ENCODE measurements around the gene VPS8. TPM values are rescaled to one million over a fixed set of nuclear protein-coding genes. Genes with fewer than 3 reads are reported as not detected.
A peak's percentile ranks its signal among the peaks of the same experiment; 100 is the strongest.

The VPS8 gene
- total RNA-seq, 1 donor from 2014 or later = 59.4 TPM

DNA sequence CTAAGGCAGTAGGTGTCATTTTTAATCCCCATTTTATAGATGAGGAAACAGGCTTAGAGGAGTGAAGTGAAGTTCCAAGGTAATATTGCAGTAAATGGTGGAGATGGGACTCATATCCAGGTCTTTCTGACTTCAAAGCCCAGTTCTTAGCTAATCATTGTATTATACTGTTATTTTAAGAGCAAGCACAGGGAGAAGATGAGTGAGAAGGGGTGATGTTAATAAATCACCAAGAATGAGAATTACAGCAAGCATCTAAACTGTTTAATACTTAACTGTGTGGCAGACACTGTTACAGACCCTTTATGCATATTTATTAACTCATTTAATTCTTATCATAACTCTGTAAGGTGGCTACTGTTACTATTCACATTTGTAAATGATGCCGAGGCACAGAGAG, 61.2 kb downstream of the VPS8 start:
- H3K9me3 Mint-ChIP-seq = no peaks in the 10 kb centered on the region
- H3K4me3 Mint-ChIP-seq = no peak overlapping the region
- TF ChIP-seq, protein P1, sequence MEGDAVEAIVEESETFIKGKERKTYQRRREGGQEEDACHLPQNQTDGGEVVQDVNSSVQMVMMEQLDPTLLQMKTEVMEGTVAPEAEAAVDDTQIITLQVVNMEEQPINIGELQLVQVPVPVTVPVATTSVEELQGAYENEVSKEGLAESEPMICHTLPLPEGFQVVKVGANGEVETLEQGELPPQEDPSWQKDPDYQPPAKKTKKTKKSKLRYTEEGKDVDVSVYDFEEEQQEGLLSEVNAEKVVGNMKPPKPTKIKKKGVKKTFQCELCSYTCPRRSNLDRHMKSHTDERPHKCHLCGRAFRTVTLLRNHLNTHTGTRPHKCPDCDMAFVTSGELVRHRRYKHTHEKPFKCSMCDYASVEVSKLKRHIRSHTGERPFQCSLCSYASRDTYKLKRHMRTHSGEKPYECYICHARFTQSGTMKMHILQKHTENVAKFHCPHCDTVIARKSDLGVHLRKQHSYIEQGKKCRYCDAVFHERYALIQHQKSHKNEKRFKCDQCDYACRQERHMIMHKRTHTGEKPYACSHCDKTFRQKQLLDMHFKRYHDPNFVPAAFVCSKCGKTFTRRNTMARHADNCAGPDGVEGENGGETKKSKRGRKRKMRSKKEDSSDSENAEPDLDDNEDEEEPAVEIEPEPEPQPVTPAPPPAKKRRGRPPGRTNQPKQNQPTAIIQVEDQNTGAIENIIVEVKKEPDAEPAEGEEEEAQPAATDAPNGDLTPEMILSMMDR (conservative IDR thresholded peaks at IDR 0.05) = no peak
- H3K27ac Mint-ChIP-seq = no peak overlapping the region
- DNase-seq (ENCODE audit: extremely low spot score, unreplicated experiment) = no peak
- peaks cover 5% of the 10 kb centered on the region for H3K36me3 Mint-ChIP-seq
- no peaks in the 10 kb centered on the region for H3K4me1 Mint-ChIP-seq (ENCODE audit: unreplicated experiment)
- no peaks in the 10 kb centered on the region for H3K27me3 Mint-ChIP-seq

- TF ChIP-seq, protein P1 (conservative IDR thresholded peaks at IDR 0.05) = peak; percentile 86
- peak overlapping the region; percentile 17 for H3K27ac Mint-ChIP-seq
- no peaks in the 10 kb centered on the region for H3K27me3 Mint-ChIP-seq
- no peak for DNase-seq (ENCODE audit: extremely low spot score, unreplicated experiment)
- H3K4me1 Mint-ChIP-seq (ENCODE audit: unreplicated experiment) = no peaks in the 10 kb centered on the region
- H3K4me3 Mint-ChIP-seq = no peak overlapping the region
- H3K9me3 Mint-ChIP-seq = no peaks in the 10 kb centered on the region
- no peaks in the 10 kb centered on the region for H3K36me3 Mint-ChIP-seq
These were observed 63.0 kb downstream of the VPS8 start for GRCh38 chr3:184874709-184875644.

- H3K27ac Mint-ChIP-seq = no peak overlapping the region
- TF ChIP-seq, protein P1 (conservative IDR thresholded peaks at IDR 0.05) = no peak
- H3K27me3 Mint-ChIP-seq = no peaks in the 10 kb centered on the region
- no peak for DNase-seq (ENCODE audit: extremely low spot score, unreplicated experiment)
- no peaks in the 10 kb centered on the region for H3K9me3 Mint-ChIP-seq
- H3K4me3 Mint-ChIP-seq = no peak overlapping the region
- peaks cover 7% of the 10 kb centered on the region for H3K36me3 Mint-ChIP-seq
- no peaks in the 10 kb centered on the region for H3K4me1 Mint-ChIP-seq (ENCODE audit: unreplicated experiment)
These were observed 68.5 kb downstream of the VPS8 start for GRCh38 chr3:184880276-184881019.

DNA sequence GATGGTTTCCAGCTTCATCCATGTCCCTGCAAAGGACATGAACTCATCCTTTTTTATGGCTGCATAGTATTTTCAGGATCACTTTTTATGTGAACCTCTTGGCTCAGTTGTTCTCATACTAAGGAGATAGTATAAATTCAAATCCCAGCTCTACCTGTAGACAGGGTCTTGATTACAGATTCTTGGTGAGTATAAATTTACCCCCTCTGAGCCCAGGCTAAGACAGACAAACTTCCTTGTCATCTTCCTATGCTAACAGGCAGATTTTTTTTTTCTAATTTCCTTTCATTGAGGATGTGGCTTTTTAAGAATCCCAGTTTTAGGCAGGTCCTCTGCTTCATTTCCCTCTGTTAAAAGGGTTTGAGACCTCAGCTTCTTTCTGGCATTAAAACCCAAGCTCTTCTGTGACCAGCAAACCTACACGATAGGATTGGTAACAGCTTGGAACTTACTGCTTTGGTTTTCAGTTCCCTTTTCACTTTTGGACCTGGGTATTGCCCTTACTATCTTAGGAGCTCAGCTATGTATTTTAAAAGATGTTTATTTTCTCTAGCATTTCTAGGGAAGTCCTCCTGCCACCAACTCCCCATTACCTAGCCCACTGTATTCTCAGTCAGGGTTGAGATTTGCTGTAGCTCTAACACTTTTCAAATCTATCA, 72.5 kb downstream of the VPS8 start:
- peaks cover 10% of the 10 kb centered on the region for H3K36me3 Mint-ChIP-seq
- TF ChIP-seq, protein P1 (conservative IDR thresholded peaks at IDR 0.05) = no peak
- H3K4me3 Mint-ChIP-seq = no peak overlapping the region
- no peaks in the 10 kb centered on the region for H3K27me3 Mint-ChIP-seq
- H3K9me3 Mint-ChIP-seq = no peaks in the 10 kb centered on the region
- H3K4me1 Mint-ChIP-seq (ENCODE audit: unreplicated experiment) = no peaks in the 10 kb centered on the region
- DNase-seq (ENCODE audit: extremely low spot score, unreplicated experiment) = no peak
- H3K27ac Mint-ChIP-seq = no peak overlapping the region

DNA sequence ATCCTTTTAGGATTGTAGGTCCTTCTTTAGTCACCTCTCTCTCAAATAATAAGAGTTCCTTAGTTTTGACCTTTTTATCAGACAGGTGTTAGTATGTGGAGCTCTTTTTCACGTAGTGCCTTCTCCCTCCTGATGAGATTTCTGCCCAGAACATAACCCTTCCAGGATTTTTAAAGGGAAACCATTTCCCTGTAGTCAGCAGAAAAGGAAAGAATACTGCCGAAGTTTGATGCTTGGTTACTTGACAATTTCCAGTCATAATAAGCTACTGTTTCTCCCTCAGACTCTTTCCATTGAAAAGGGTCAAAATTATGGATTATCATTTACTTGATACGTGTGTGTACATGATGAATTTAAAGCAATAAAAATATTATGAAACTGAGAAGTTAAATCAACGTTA, 73.1 kb downstream of the VPS8 start:
- TF ChIP-seq, protein P1 (conservative IDR thresholded peaks at IDR 0.05) = no peak
- no peaks in the 10 kb centered on the region for H3K4me1 Mint-ChIP-seq (ENCODE audit: unreplicated experiment)
- H3K36me3 Mint-ChIP-seq = peaks cover 10% of the 10 kb centered on the region
- H3K9me3 Mint-ChIP-seq = no peaks in the 10 kb centered on the region
- no peak for DNase-seq (ENCODE audit: extremely low spot score, unreplicated experiment)
- H3K4me3 Mint-ChIP-seq = no peak overlapping the region
- no peak overlapping the region for H3K27ac Mint-ChIP-seq
- H3K27me3 Mint-ChIP-seq = no peaks in the 10 kb centered on the region
